SK-N-SH (cell line): ENCODE results near the gene UNC5B. TPM values are rescaled to one million over a fixed set of nuclear protein-coding genes. Genes with fewer than 3 reads are reported as not detected.

ENCODE experiments used
- CTCF ChIA-PET: fragments of 300-600, 350-600 bp; formaldehyde crosslinking; extraction: SDS; loops from one replicate; lab custom pipeline; 2021; lab: Yijun Ruan, JAX
- POLR2A ChIA-PET: fragments of 350-600 bp; sonication (Branson Sonifier 250); formaldehyde crosslinking; extraction: SDS; loops from one replicate; lab custom pipeline; 2020; ENCODE audit warnings: antibody characterized with exemption, inconsistent platforms; lab: Yijun Ruan, JAX
- DNase-seq: peaks from one replicate; pipeline ENCODE4 v3.0.0; 2012
- H2AFZ ChIP-seq: fragments of 200-600 bp; sonication (generic); 2 replicates; pipeline ENCODE4 v1.8.1; 2016; ENCODE audit warnings: antibody characterized with exemption, mild to moderate bottlenecking, low read depth
- H3F3A ChIP-seq: fragments of 200-600 bp; sonication (generic); replicated peaks from 2 replicates; pipeline ENCODE3; 2016; ENCODE audit warnings: antibody characterized with exemption, mild to moderate bottlenecking; ENCODE audit not compliant: insufficient read depth
- H3K27ac ChIP-seq, 2 experiments: fragments of 200-500 bp in 1 of 2; fragments of 200-600 bp in 1 of 2; sonication (Bioruptor generic) in 1 of 2; sonication (generic), shearing (Covaris generic) in 1 of 2; 2 replicates each; pipeline versions ENCODE4 v1.5.1 to v1.6.1; 2014 to 2016; ENCODE audit warnings: low read depth in 2 of 2, inconsistent platforms in 1 of 2, low read length in 1 of 2, mild to moderate bottlenecking in 1 of 2, mixed read lengths in 1 of 2
- H3K27me3 ChIP-seq: fragments of 200-600 bp; sonication (generic), shearing (Covaris generic); 2 replicates; pipeline ENCODE4 v1.6.1; 2016; ENCODE audit warnings: mixed run types; ENCODE audit not compliant: insufficient read depth
- H3K36me3 ChIP-seq, 2 experiments: fragments of 200-500 bp in 1 of 2; fragments of 200-600 bp in 1 of 2; sonication (Bioruptor generic) in 1 of 2; sonication (generic) in 1 of 2; replicated peaks in 1 of 2; 2 replicates each; pipeline versions ENCODE3 to v1.5.1; 2014 to 2016; ENCODE audit warnings: low read length in 1 of 2, mild to moderate bottlenecking in 1 of 2; ENCODE audit not compliant: insufficient read depth in 2 of 2, control insufficient read depth in 1 of 2
- H3K4me1 ChIP-seq, 2 experiments: fragments of 200-500 bp in 1 of 2; fragments of 200-600 bp in 1 of 2; sonication (Bioruptor generic) in 1 of 2; sonication (generic), shearing (Covaris generic) in 1 of 2; 2 replicates each; pipeline versions ENCODE4 v1.5.1 to v1.6.1; 2014 to 2016; ENCODE audit warnings: low read depth in 1 of 2, low read length in 1 of 2, mixed run types in 1 of 2; ENCODE audit not compliant: insufficient read depth in 2 of 2, control insufficient read depth in 1 of 2
- H3K4me2 ChIP-seq: fragments of 200-600 bp; sonication (generic), shearing (Covaris generic); 2 replicates; pipeline ENCODE4 v1.6.1; 2017; ENCODE audit warnings: mixed run types
- H3K4me3 ChIP-seq, 2 experiments: fragments of 200-500 bp in 1 of 2; fragments of 200-600 bp in 1 of 2; sonication (Bioruptor generic) in 1 of 2; sonication (generic), shearing (Covaris generic) in 1 of 2; 2 replicates each; pipeline versions ENCODE4 v1.5.1 to v1.8.1; 2014 to 2016; ENCODE audit warnings: low read depth in 2 of 2, inconsistent platforms in 1 of 2, low read length in 1 of 2, mild to moderate bottlenecking in 1 of 2, mixed read lengths in 1 of 2, moderate library complexity in 1 of 2
- H3K79me2 ChIP-seq: fragments of 200-600 bp; sonication (generic); 2 replicates; pipeline ENCODE4 v1.8.1; 2017; ENCODE audit warnings: mild to moderate bottlenecking; ENCODE audit not compliant: insufficient read depth
- H3K9ac ChIP-seq: fragments of 200-600 bp; sonication (generic); 2 replicates; pipeline ENCODE4 v1.6.1; 2017; ENCODE audit warnings: mixed run types
- H3K9me2 ChIP-seq: fragments of 200-600 bp; sonication (generic); 2 replicates; pipeline ENCODE4 v1.6.1; 2017; ENCODE audit warnings: mixed run types
- H3K9me3 ChIP-seq: fragments of 200-600 bp; sonication (generic); 2 replicates; pipeline ENCODE4 v1.6.1; 2017; ENCODE audit warnings: mixed run types, mild to moderate bottlenecking, moderate library complexity
- H4K20me1 ChIP-seq: fragments of 200-600 bp; sonication (generic); 2 replicates; pipeline ENCODE4 v1.6.1; 2017; ENCODE audit warnings: mild to moderate bottlenecking, mixed run types; ENCODE audit not compliant: insufficient read depth
- CHD2 ChIP-seq: fragments of 150-350 bp; IDR thresholded peaks from 2 replicates; pipeline ENCODE4 v1.6.1; 2018; ENCODE audit warnings: low read length; ENCODE audit not compliant: partially characterized antibody
- ELF1 ChIP-seq: IDR thresholded peaks from 2 replicates; pipeline ENCODE4 v1.4.0; 2012
- EP300 ChIP-seq, 2 experiments: IDR thresholded peaks; 2 replicates each; pipeline versions ENCODE4 v1.4.0 to v1.6.1; 2012; ENCODE audit warnings: borderline replicate concordance in 1 of 2, low read depth in 1 of 2, low read length in 1 of 2
- FOXJ3 ChIP-seq: sonication (generic); formaldehyde crosslinking; IDR thresholded peaks from 2 replicates; pipeline ENCODE4 v1.5.1; 2020; ENCODE audit warnings: mild to moderate bottlenecking, missing genetic modification reagents
- JUND ChIP-seq: IDR thresholded peaks from 2 replicates; pipeline ENCODE4 v1.4.0; 2012
- NFIC ChIP-seq: IDR thresholded peaks from 2 replicates; pipeline ENCODE4 v1.4.0; 2012; ENCODE audit warnings: borderline replicate concordance
- POLR2AphosphoS5 ChIP-seq: IDR thresholded peaks from 2 replicates; pipeline ENCODE4 v1.6.1; 2012; ENCODE audit warnings: low read depth, low read length
- RCOR1 ChIP-seq: fragments of 150-350 bp; IDR thresholded peaks from 2 replicates; pipeline ENCODE4 v1.6.1; 2017; ENCODE audit warnings: antibody characterized with exemption, low read length
- SIN3A ChIP-seq: IDR thresholded peaks from 2 replicates; pipeline ENCODE4 v1.6.1; 2012; ENCODE audit warnings: low read depth, mild to moderate bottlenecking, low read length, moderate library complexity, borderline replicate concordance
- TCF12 ChIP-seq: IDR thresholded peaks from 2 replicates; pipeline ENCODE4 v1.4.0; 2012
- TEAD4 ChIP-seq: IDR thresholded peaks from 2 replicates; pipeline ENCODE4 v1.4.0; 2012; ENCODE audit warnings: mild to moderate bottlenecking, borderline replicate concordance; ENCODE audit not compliant: insufficient read depth
- YY1 ChIP-seq: IDR thresholded peaks from 2 replicates; pipeline ENCODE4 v1.4.0; 2012; ENCODE audit warnings: low read depth, mild to moderate bottlenecking
- WGBS: methylation state at CpG from one replicate; pipeline ENCODE4 v1.1.6; 2017; ENCODE audit warnings: low lambda C conversion rate; 5-methylcytosine and 5-hydroxymethylcytosine counted together
- polyA plus RNA-seq, 3 experiments: library from polyadenylated mRNA; depleted of rRNA; stranded (reverse); fragments of >200 nt; gene quantifications; 2 replicates each; pipeline ENCODE4 v1.2.3, GENCODE V29; 2012
- TF ChIP-seq, protein P1 (sequence below): IDR thresholded peaks from 2 replicates; pipeline ENCODE4 v1.6.1; 2012; ENCODE audit warnings: mild to moderate bottlenecking, low read depth, low read length, moderate library complexity
- TF ChIP-seq, protein P2 (sequence below): IDR thresholded peaks from 2 replicates; pipeline ENCODE4; 2012
- TF ChIP-seq, protein P3 (sequence below): IDR thresholded peaks from 2 replicates; pipeline ENCODE4 v1.4.0; 2012; ENCODE audit warnings: low read depth

The UNC5B gene
- polyA plus RNA-seq, 1 of the 3 experiments (the other 2 are of a cell fraction), result 13.8 TPM

DNA sequence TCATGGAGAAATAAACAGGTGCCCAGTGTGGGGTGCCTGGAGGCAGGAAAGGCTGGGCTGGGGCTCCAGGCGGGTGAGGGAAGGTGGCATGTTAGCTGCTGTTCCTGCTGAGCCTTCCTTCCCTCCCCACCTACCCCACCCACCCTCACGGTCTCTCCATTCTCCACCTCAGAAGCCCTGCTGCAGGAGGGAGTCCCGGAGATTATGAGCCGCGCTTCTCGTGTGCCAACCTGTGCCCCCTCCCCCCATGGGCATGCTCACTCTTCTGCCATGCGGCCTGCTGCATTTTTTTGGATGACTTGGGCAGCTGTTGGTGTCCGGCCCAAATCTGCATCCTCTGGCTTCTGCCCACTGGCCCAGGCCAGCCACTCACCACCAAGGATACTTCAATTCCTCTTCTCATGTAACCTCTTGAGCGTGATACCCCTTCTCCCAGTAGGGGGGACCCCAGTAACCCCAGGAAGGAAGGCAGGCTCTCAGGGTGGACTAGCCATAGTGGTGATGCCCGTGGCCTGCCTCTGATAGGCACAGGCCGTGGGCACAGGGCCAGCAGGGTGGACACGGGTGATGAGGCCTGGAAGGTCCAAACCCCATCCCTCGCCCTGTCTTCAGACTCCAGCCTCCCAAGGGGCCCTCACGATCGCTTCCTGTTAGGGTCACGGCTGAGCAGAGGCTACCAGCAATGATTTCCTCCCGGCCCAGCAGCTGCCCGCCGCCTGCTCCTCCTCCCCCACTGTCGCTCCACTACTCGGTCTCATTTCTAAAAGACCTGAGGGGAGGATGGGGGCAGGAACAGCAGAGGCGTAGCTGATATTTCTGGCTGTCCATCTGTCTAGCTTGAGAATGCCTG, 27.8 kb downstream of the UNC5B start:
- no peak overlapping the region for H2AFZ ChIP-seq
- WGBS, result 82% methylated on average over 19 of the region's 22 CpGs
- H3K27ac ChIP-seq, result peak overlapping the region; percentile 87 to 100
- TF ChIP-seq POLR2AphosphoS5 (no peak), FOXJ3 (CRISPR knock-in tag) (no peak), TEAD4 (no peak), YY1 (no peak), JUND (no peak), NFIC (no peak), SIN3A (no peak), CHD2 (no peak), RCOR1 (no peak), EP300 (IDR thresholded peaks at IDR 0.05; ENCODE audit: borderline replicate concordance in 1 of 2, low read depth in 1 of 2, low read length in 1 of 2) (no peak), TCF12 (no peak), ELF1 (no peak)
- TF ChIP-seq, protein P1, sequence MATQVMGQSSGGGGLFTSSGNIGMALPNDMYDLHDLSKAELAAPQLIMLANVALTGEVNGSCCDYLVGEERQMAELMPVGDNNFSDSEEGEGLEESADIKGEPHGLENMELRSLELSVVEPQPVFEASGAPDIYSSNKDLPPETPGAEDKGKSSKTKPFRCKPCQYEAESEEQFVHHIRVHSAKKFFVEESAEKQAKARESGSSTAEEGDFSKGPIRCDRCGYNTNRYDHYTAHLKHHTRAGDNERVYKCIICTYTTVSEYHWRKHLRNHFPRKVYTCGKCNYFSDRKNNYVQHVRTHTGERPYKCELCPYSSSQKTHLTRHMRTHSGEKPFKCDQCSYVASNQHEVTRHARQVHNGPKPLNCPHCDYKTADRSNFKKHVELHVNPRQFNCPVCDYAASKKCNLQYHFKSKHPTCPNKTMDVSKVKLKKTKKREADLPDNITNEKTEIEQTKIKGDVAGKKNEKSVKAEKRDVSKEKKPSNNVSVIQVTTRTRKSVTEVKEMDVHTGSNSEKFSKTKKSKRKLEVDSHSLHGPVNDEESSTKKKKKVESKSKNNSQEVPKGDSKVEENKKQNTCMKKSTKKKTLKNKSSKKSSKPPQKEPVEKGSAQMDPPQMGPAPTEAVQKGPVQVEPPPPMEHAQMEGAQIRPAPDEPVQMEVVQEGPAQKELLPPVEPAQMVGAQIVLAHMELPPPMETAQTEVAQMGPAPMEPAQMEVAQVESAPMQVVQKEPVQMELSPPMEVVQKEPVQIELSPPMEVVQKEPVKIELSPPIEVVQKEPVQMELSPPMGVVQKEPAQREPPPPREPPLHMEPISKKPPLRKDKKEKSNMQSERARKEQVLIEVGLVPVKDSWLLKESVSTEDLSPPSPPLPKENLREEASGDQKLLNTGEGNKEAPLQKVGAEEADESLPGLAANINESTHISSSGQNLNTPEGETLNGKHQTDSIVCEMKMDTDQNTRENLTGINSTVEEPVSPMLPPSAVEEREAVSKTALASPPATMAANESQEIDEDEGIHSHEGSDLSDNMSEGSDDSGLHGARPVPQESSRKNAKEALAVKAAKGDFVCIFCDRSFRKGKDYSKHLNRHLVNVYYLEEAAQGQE, result no peak
- TF ChIP-seq, protein P2, sequence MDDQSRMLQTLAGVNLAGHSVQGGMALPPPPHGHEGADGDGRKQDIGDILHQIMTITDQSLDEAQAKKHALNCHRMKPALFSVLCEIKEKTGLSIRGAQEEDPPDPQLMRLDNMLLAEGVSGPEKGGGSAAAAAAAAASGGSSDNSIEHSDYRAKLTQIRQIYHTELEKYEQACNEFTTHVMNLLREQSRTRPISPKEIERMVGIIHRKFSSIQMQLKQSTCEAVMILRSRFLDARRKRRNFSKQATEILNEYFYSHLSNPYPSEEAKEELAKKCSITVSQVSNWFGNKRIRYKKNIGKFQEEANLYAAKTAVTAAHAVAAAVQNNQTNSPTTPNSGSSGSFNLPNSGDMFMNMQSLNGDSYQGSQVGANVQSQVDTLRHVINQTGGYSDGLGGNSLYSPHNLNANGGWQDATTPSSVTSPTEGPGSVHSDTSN, result no peak
- TF ChIP-seq, protein P3, sequence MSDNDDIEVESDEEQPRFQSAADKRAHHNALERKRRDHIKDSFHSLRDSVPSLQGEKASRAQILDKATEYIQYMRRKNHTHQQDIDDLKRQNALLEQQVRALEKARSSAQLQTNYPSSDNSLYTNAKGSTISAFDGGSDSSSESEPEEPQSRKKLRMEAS, result no peak
- no peak for DNase-seq
- peaks cover 87% of the 10 kb centered on the region for H3K79me2 ChIP-seq
- no peaks in the 10 kb centered on the region for H3K9me2 ChIP-seq
- H3K4me3 ChIP-seq, result no peak overlapping the region
- H4K20me1 ChIP-seq, result peaks cover 27% of the 10 kb centered on the region
- H3K36me3 ChIP-seq, result no peaks in the 10 kb centered on the region
- H3K9ac ChIP-seq, result no peak overlapping the region
- peak overlapping the region; percentile 75 for H3K4me2 ChIP-seq
- peaks cover 38% of the 10 kb centered on the region for H3F3A ChIP-seq
- H3K4me1 ChIP-seq, result peaks cover 93 to 98% of the 10 kb centered on the region in 2 experiments
- no peaks in the 10 kb centered on the region for H3K27me3 ChIP-seq
- ChIA-PET POLR2A (interaction anchor here (1.2 to 2.9 kb wide), 8 partner anchors 7 to 678 kb away, joined by 4 to 35 read pairs (median 18); partner anchors contain the start of gene UNC5B), CTCF (interaction anchor here (0.9 to 12.2 kb wide), 13 partner anchors 10 to 337 kb away, joined by 3 to 139 read pairs (median 8); partner anchors contain the start of gene UNC5B)
- no peaks in the 10 kb centered on the region for H3K9me3 ChIP-seq
